HepG2 (cell line): ENCODE measurements around the gene CASR. TPM values are rescaled to one million over a fixed set of nuclear protein-coding genes. Genes with fewer than 3 reads are reported as not detected.

ENCODE experiments used
- ATAC-seq: fragments of 200-7000 bp; cut with Tn5 transposase; 3 replicates; pipeline ENCODE4 v1.9.1; 2020; ENCODE audit warnings: mild to moderate bottlenecking, moderate library complexity
- BruUV-seq: library from RNA; stranded (reverse); fragments of 400-500 nt; replicated peaks from 2 replicates; lab custom pipeline; 2021; lab: Mats Ljungman, UMichigan
- CTCF ChIA-PET: fragments of 300-600 bp; formaldehyde crosslinking; extraction: SDS; loops from one replicate; lab custom pipeline; 2021; ENCODE audit warnings: low total read pairs, inconsistent platforms, low intra/inter-chr PET ratio; lab: Yijun Ruan, JAX
- POLR2A ChIA-PET: fragments of 350-600 bp; sonication (Branson Sonifier 250); formaldehyde crosslinking; loops from one replicate; lab custom pipeline; 2020; ENCODE audit warnings: antibody characterized with exemption, inconsistent platforms; lab: Yijun Ruan, JAX
- DNase-seq: peaks from one replicate; pipeline ENCODE4 v3.0.0-alpha.2; 2015; ENCODE audit warnings: low spot score
- FAIRE-seq: peaks from 3 replicates; lab custom pipeline; 2011; peaks lifted over from hg19 to GRCh38; lab: Jason Lieb, UNC
- H2AFZ ChIP-seq: one replicate; pipeline ENCODE4 v1.6.1; 2011; ENCODE audit warnings: low read length, inconsistent platforms
- H3K27ac ChIP-seq: fragments of 300-600 bp; 3 replicates; pipeline ENCODE4 v1.8.0; 2011; ENCODE audit warnings: mixed run types, mild to moderate bottlenecking, mixed read lengths, low read length, inconsistent platforms; ENCODE audit not compliant: insufficient read depth; ENCODE audit errors: extremely low read length
- H3K27me3 ChIP-seq, 2 experiments: fragments of 200-600 bp in 1 of 2; 2 replicates in 1 of 2; 3 replicates in 1 of 2; pipeline versions ENCODE4 v1.6.0 to v1.8.0; 2011; ENCODE audit warnings: low read length in 2 of 2, mild to moderate bottlenecking in 2 of 2, moderate library complexity in 2 of 2, inconsistent platforms in 1 of 2; ENCODE audit not compliant: insufficient read depth in 2 of 2, control insufficient read depth in 1 of 2
- H3K36me3 ChIP-seq, 2 experiments: fragments of 200-600 bp in 1 of 2; replicated peaks in 1 of 2; 2 replicates in 1 of 2; 3 replicates in 1 of 2; pipeline versions ENCODE4 v1.5.1 to v1.8.0; 2011; ENCODE audit warnings: low read length in 2 of 2, inconsistent platforms in 1 of 2; ENCODE audit not compliant: insufficient read depth in 2 of 2, control insufficient read depth in 1 of 2
- H3K4me1 ChIP-seq: 2 replicates; pipeline ENCODE4 v1.5.1; 2012; ENCODE audit warnings: low read length, inconsistent platforms; ENCODE audit not compliant: insufficient read depth
- H3K4me2 ChIP-seq: 2 replicates; pipeline ENCODE4 v1.6.0; 2011; ENCODE audit warnings: low read depth, low read length, inconsistent platforms
- H3K4me3 ChIP-seq, 3 experiments: fragments of 200-600 bp in 1 of 3; sonication (generic), shearing (Covaris generic) in 1 of 3; replicated peaks in 1 of 3; 2 replicates each; pipeline ENCODE4 v1.5.1; 2011 to 2016; ENCODE audit warnings: low read length in 3 of 3, inconsistent platforms in 2 of 3, low read depth in 2 of 3, mild to moderate bottlenecking in 2 of 3, control low read depth in 1 of 3, mixed read lengths in 1 of 3; ENCODE audit not compliant: insufficient read depth in 1 of 3
- H3K79me2 ChIP-seq: one replicate; pipeline ENCODE4 v1.6.1; 2011; ENCODE audit warnings: low read length, inconsistent platforms; ENCODE audit not compliant: insufficient read depth
- H3K9ac ChIP-seq: 2 replicates; pipeline ENCODE4 v1.6.0; 2011; ENCODE audit warnings: mild to moderate bottlenecking, low read depth, low read length, inconsistent platforms; ENCODE audit not compliant: insufficient read depth
- H3K9me3 ChIP-seq: 2 replicates; pipeline ENCODE4 v1.5.1; 2012; ENCODE audit warnings: mild to moderate bottlenecking, low read length
- H4K20me1 ChIP-seq: 2 replicates; pipeline ENCODE4 v1.6.0; 2011; ENCODE audit warnings: inconsistent platforms, mild to moderate bottlenecking, low read length, moderate library complexity; ENCODE audit not compliant: insufficient read depth
- CHD4 ChIP-seq: fragments of 200-600 bp; sonication (generic); IDR thresholded peaks from 2 replicates; pipeline ENCODE4 v1.7.0; 2017; ENCODE audit warnings: mild to moderate bottlenecking, low read length, borderline replicate concordance
- FUBP1 ChIP-seq: sonication (generic); formaldehyde crosslinking; IDR thresholded peaks from 2 replicates; pipeline ENCODE4 v1.5.1; 2020; ENCODE audit warnings: missing genetic modification reagents, mild to moderate bottlenecking, borderline replicate concordance
- HCFC1 ChIP-seq: fragments of 150-350 bp; IDR thresholded peaks from 2 replicates; pipeline ENCODE4 v1.6.1; 2014; ENCODE audit warnings: low read depth, low read length
- HOXD1 ChIP-seq: sonication (generic); formaldehyde crosslinking; IDR thresholded peaks from 2 replicates; pipeline ENCODE4 v1.5.0; 2020; ENCODE audit warnings: missing genetic modification reagents
- MAX ChIP-seq: IDR thresholded peaks from 2 replicates; pipeline ENCODE4 v1.6.1; 2012; ENCODE audit warnings: inconsistent platforms
- MEF2D ChIP-seq: sonication (generic); formaldehyde crosslinking; IDR thresholded peaks from 2 replicates; pipeline ENCODE4 v1.5.1; 2020; ENCODE audit warnings: mild to moderate bottlenecking, missing genetic modification reagents
- MTERF4 ChIP-seq: sonication (generic); formaldehyde crosslinking; IDR thresholded peaks from 2 replicates; pipeline ENCODE4 v1.8.0; 2023; ENCODE audit warnings: mild to moderate bottlenecking, missing genetic modification reagents
- NFE2 ChIP-seq: sonication (generic); formaldehyde crosslinking; IDR thresholded peaks from 2 replicates; pipeline ENCODE4 v1.4.0; 2020; ENCODE audit warnings: missing genetic modification reagents
- NFE2L1 ChIP-seq: sonication (generic); formaldehyde crosslinking; IDR thresholded peaks from 2 replicates; pipeline ENCODE4 v1.4.0; 2020; ENCODE audit warnings: missing genetic modification reagents, mild to moderate bottlenecking, borderline replicate concordance
- NFYB ChIP-seq: sonication (generic); formaldehyde crosslinking; IDR thresholded peaks from 2 replicates; pipeline ENCODE4 v1.4.0; 2020; ENCODE audit warnings: missing genetic modification reagents
- POGZ ChIP-seq: sonication (generic); formaldehyde crosslinking; IDR thresholded peaks from 2 replicates; pipeline ENCODE4 v1.4.0; 2020; ENCODE audit warnings: mild to moderate bottlenecking, missing genetic modification reagents
- PPARG ChIP-seq: conservative IDR thresholded peaks from 2 replicates; pipeline ENCODE4 v1.6.1; 2016; ENCODE audit warnings: missing biosample characterization, missing genetic modification reagents
- SAFB2 ChIP-seq: sonication (generic); formaldehyde crosslinking; IDR thresholded peaks from 2 replicates; pipeline ENCODE4 v1.5.1; 2020; ENCODE audit warnings: missing genetic modification reagents, low read depth, mild to moderate bottlenecking, borderline replicate concordance
- TRIM24 ChIP-seq: sonication (generic); formaldehyde crosslinking; IDR thresholded peaks from 2 replicates; pipeline ENCODE4 v1.8.0; 2022; ENCODE audit warnings: mild to moderate bottlenecking, missing genetic modification reagents
- ZBTB43 ChIP-seq: sonication (generic); formaldehyde crosslinking; conservative IDR thresholded peaks from 2 replicates; pipeline ENCODE4 v1.4.0; 2020; ENCODE audit warnings: missing genetic modification reagents
- ZNF589 ChIP-seq: sonication (generic); formaldehyde crosslinking; conservative IDR thresholded peaks from 2 replicates; pipeline ENCODE4 v1.8.0; 2022; ENCODE audit warnings: mild to moderate bottlenecking, moderate library complexity, missing genetic modification reagents
- WGBS: methylation state at CpG from one replicate; pipeline ENCODE4 v1.1.6; 2017; ENCODE audit warnings: low lambda C conversion rate; 5-methylcytosine and 5-hydroxymethylcytosine counted together
- in situ Hi-C: cut with HindIII; loops from 2 replicates; pipeline ENCODE4 v1.10.0; 2017; ENCODE audit warnings: low pct_unique_long_range_greater_than_20kb; ENCODE audit not compliant: extremely low pct_ligation_motif_present
- intact Hi-C: fragments of 100-400 bp; cut with micrococcal nuclease; formaldehyde crosslinking; loops from one replicate; pipeline ENCODE4 v1.10.0; 2022; ENCODE audit not compliant: unreplicated experiment
- polyA plus RNA-seq, 8 experiments: library from polyadenylated mRNA; depleted of rRNA in 3 of 8; stranded (reverse) in 7 of 8; unstranded in 1 of 8; fragments of >200 nt; fragmentation: Illumina TruSeq in 4 of 8; extraction: Trizol in 4 of 8; gene quantifications; 2 replicates each; pipeline versions ENCODE4 v1.2.1 to v1.2.3, GENCODE V29; 2011 to 2016; ENCODE audit warnings: low read depth in 4 of 8, missing spikeins in 1 of 8, mixed read lengths in 1 of 8; ENCODE audit not compliant: insufficient read depth in 1 of 8
- total RNA-seq, 5 experiments: library from RNA; depleted of rRNA; stranded (reverse); fragments of >200 nt; fragmentation: Illumina TruSeq; extraction: Trizol; gene quantifications; 2 replicates each; pipeline ENCODE4 v1.2.3, GENCODE V29; 2016; ENCODE audit warnings: low read depth in 1 of 5

Gene CASR
- total and polyA plus RNA-seq, 2 of the 13 experiments (the other 11 are each of a cell fraction or from before 2014, with no cell fraction given) = not detected

GRCh38 chr3:122230174-122230573, 46.7 kb downstream of the CASR start (continued):
- TF ChIP-seq ZBTB43 (CRISPR knock-in tag) (no peak), CHD4 (no peak)

GRCh38 chr3:122231465-122232157, 48.1 kb downstream of the CASR start:
- intact Hi-C loops = no loop called here
- no peaks in the 10 kb centered on the region for H3K79me2 ChIP-seq

More at GRCh38 chr3:122231465-122232157, 48.1 kb downstream of the CASR start:
- BruUV-seq = no TSS peak
- in situ Hi-C loops = no loop called here
- Histone ChIP-seq H3K4me1 (no peaks in the 10 kb centered on the region), H2AFZ (no peak overlapping the region), H3K4me3 (no peak overlapping the region), H3K4me2 (no peak overlapping the region), H3K9ac (no peak overlapping the region), H3K27me3 (peaks cover 0 to 14% of the 10 kb centered on the region in 2 experiments; a peak in 2 of 5 replicates), H3K36me3 (no peaks in the 10 kb centered on the region), H4K20me1 (no peaks in the 10 kb centered on the region), H3K27ac (no peak overlapping the region), H3K9me3 (no peaks in the 10 kb centered on the region)
- no peak for DNase-seq
- ATAC-seq = no peak
- TF ChIP-seq FUBP1 (CRISPR knock-in tag) = no peak
- no peak for TF ChIP-seq ZNF589 (CRISPR knock-in tag)
- TF ChIP-seq NFYB (CRISPR knock-in tag) = no peak
- TF ChIP-seq PPARG = no peak
- no peak for TF ChIP-seq HOXD1 (CRISPR knock-in tag)
- TF ChIP-seq MEF2D (CRISPR knock-in tag) = no peak
- TF ChIP-seq NFE2 (CRISPR knock-in tag) = no peak
- no peak for TF ChIP-seq MAX
- TF ChIP-seq TRIM24 (CRISPR knock-in tag) = no peak
- no peak for TF ChIP-seq CHD4
- no peak for TF ChIP-seq MTERF4 (CRISPR knock-in tag)
- TF ChIP-seq NFE2L1 (CRISPR knock-in tag) = no peak
- TF ChIP-seq HCFC1 = no peak
- TF ChIP-seq POGZ (CRISPR knock-in tag) = no peak
- TF ChIP-seq SAFB2 (CRISPR knock-in tag) = no peak
- FAIRE-seq = no peak
- WGBS = 20% methylated on average over 9 of the region's 9 CpGs
- CTCF ChIA-PET = no interaction called here
- POLR2A ChIA-PET = no interaction called here
